HAP-1 (cell line): ENCODE data around the gene SLX4IP.

Experiments
- DNase-seq, 2 experiments: peaks; one replicate each; pipeline ENCODE4 v3.0.0-alpha.2; 2016 to 2020; ENCODE audit warnings: low spot score in 2 of 2
- H3K27me3 ChIP-seq: fragments of 250-450 bp; sonication (Bioruptor Pico); 2 replicates; pipeline ENCODE4 v1.5.1; 2020; ENCODE audit warnings: low read depth, mild to moderate bottlenecking, moderate library complexity
- H3K36me3 ChIP-seq: fragments of 250-450 bp; sonication (Bioruptor Pico); replicated peaks from 2 replicates; pipeline ENCODE4 v1.5.1; 2020; ENCODE audit warnings: mild to moderate bottlenecking
- H3K4me1 ChIP-seq: fragments of 250-450 bp; sonication (Bioruptor Pico); 2 replicates; pipeline ENCODE4 v1.5.1; 2020; ENCODE audit warnings: mild to moderate bottlenecking
- H3K4me3 ChIP-seq: fragments of 250-450 bp; sonication (Bioruptor Pico); 2 replicates; pipeline ENCODE4 v1.5.1; 2020; ENCODE audit warnings: mild to moderate bottlenecking, moderate library complexity
- H3K9me3 ChIP-seq: fragments of 250-450 bp; sonication (Bioruptor Pico); 2 replicates; pipeline ENCODE4 v1.5.1; 2020; ENCODE audit warnings: mild to moderate bottlenecking, moderate library complexity
- in situ Hi-C: fragments of 300-500 bp; cut with MboI; formaldehyde crosslinking; loops from 3 replicates; pipeline ENCODE4 v1.14.3; 2020; ENCODE audit warnings: low sequenced_read_pairs, inconsistent platforms, mixed read lengths

The SLX4IP gene

DNA sequence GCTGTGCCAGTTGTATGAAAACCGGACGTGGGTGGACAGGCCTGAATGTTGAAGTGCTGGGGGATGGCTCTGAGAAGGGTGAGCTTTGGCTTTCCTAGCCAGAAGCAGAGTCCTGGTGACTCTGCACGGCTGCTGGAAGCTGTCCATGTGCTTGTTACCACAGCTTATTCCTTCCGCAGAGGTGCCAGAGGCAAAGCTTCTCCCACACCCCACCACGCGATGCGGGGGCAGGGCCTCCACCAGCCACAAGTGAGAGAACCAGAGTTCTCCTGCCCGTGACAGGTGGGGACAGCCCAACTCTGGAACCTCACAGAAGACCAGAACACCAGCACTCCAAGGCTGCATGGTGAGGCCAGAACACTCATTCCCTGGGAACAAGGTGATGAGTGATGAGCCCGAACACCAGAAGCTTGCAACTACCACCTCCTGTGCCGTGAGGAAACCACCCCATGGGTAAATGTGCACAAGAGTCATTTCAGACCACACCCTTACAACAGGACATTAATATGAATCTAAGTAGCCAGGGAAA is 202.0 kb downstream of the SLX4IP start:
- no peaks in the 10 kb centered on the region for H3K27me3 ChIP-seq
- H3K4me3 ChIP-seq = no peak overlapping the region
- no peak for DNase-seq
- H3K36me3 ChIP-seq = peaks cover 37% of the 10 kb centered on the region
- in situ Hi-C loops = no loop called here
- peaks cover 3% of the 10 kb centered on the region; the same call in 1 of the 2 replicates for H3K4me1 ChIP-seq
- H3K9me3 ChIP-seq = no peaks in the 10 kb centered on the region

DNA sequence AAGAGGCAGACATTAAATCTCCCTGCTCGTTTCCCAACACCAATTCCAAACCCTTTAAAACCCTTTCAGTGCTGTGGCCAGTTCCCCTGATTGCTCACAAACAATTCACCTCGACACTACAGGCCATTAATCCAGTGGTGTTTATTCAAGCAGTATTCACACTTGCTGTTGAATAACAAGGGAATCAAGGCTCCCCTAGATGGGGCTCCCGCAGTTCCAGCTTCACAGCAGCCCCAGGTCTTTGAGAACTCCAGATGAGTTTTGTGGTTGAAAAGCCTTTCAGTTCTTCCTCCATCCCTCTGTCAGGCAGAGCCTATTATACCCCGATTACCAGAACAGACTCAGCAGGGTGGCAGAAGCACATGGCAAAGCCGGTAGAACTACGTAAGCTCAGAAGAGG is 202.5 kb downstream of the SLX4IP start:
- DNase-seq = no peak
- Histone ChIP-seq H3K36me3 (peaks cover 42% of the 10 kb centered on the region), H3K27me3 (no peaks in the 10 kb centered on the region), H3K4me1 (peaks cover 3% of the 10 kb centered on the region; the same call in 1 of the 2 replicates), H3K4me3 (no peak overlapping the region), H3K9me3 (no peaks in the 10 kb centered on the region)
- in situ Hi-C loops = no loop called here

DNA sequence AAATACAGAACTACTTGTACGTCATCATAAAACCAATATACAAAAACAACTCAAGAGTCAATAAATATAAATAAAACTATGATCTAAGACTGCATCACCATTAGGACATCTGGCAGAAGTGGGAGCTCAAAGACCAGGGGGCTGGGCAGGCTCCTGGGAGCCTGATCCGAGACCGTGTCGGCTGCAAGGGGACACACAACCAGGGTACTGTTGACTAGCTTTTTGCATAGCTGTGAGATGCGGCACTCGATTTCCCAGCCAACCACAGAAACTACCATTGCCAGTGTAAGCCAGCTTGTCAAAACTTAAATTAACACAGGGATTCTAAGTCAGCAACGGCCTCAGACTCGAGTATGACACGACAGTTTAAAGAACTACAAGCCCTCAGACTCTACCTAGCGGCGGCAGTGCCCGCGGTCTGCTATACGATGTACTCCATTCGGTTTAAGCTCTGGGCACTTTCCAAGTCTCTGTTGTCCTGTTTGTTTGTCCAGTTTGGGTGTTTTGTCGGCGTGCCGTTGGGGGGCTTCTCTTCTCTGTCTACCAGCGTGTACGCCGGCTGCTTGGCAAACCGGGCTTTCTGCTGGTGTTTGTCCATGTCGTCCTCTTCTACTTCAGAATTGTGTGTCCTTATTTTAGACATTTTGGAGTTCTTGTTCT is 204.1 kb downstream of the SLX4IP start:
- H3K27me3 ChIP-seq = no peaks in the 10 kb centered on the region
- in situ Hi-C loops = no loop called here
- no peaks in the 10 kb centered on the region for H3K9me3 ChIP-seq
- no peak for DNase-seq
- no peak overlapping the region for H3K4me3 ChIP-seq
- H3K36me3 ChIP-seq = peaks cover 55% of the 10 kb centered on the region
- H3K4me1 ChIP-seq = peaks cover 3% of the 10 kb centered on the region; the same call in 1 of the 2 replicates

DNA sequence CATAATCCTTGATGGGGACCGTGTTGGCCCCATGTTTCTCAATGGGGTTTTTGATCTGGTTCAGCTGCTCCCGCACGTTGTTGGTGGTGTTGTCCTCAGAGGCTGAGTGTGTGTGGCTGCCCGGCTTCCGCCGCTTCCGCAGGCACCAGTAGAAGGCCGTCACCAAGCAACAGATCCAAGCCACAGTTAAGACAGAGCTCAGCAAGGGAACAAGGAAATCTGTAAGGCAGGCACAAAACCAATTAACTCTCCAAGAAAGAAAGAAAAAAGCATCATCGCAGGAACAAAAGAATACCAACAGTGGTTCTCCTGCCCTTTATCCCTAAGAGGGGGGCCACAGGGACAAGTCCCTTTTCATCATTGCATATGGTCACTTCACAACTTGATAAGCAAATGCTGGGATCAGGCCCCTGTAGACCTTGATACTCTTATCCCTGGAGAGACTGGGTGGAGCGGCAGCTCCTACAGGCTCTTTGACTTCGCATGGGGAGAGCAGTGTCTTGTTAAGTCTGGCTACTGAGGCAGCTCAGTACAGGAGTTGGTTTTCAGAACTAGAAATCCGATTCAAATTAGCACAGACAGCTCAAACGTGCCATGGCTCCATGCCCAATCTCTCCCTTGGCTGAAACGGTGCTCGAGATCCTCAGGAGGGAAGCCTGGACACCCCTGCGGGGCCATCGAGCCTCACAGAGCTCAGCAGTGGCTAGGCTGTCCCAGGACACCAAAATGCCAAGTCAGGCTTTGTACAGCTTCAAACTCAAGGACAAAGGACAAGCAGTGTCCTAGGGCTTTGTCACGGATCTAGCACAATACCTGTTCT is 204.8 kb downstream of the SLX4IP start:
- in situ Hi-C loops = no loop called here
- Histone ChIP-seq H3K27me3 (no peaks in the 10 kb centered on the region), H3K4me3 (no peak overlapping the region), H3K9me3 (no peaks in the 10 kb centered on the region), H3K4me1 (peaks cover 3% of the 10 kb centered on the region; the same call in 1 of the 2 replicates), H3K36me3 (peaks cover 63% of the 10 kb centered on the region)
- no peak for DNase-seq

DNA sequence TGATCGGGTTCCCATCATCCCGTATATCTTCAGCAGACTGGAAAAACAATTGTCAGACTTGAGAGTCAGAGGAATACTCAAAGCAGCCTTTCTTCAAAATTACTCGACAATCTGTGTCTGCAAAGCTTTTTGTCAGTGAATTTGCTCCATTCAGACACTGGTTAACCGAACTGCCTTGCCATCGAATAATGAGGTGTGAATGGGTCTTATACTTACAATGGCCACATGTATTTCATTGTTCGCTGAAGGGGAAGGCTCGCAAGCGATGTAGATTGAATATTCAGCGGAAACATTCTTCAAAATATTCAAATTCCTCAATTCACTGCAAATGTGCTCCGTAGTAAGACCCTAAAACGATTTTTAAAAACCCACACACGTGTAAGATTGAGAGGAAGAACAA is 205.8 kb downstream of the SLX4IP start:
- in situ Hi-C loops = no loop called here
- H3K36me3 ChIP-seq = peaks cover 72% of the 10 kb centered on the region
- no peak overlapping the region for H3K4me3 ChIP-seq
- DNase-seq = no peak
- peaks cover 3% of the 10 kb centered on the region; the same call in 1 of the 2 replicates for H3K4me1 ChIP-seq
- no peaks in the 10 kb centered on the region for H3K9me3 ChIP-seq
- no peaks in the 10 kb centered on the region for H3K27me3 ChIP-seq

DNA sequence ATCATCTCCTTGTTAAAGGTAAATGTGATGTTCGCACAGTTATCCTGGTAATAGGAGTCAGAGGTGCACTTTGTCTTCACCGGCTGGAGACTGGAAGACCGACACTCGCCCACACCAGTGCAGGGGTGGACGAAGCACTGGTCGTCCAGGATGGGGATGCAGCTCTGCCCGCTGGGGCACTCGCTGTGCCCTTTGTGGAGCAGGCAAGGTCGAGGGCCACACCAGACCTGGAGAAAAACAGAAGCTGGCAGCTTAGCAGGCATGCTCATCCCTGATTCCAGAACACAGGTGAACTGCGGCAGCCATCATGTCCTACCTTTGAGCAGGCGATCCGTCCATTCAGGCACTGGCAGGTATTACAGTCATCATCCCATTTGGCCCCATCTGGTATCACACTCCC is 206.4 kb downstream of the SLX4IP start:
- Histone ChIP-seq H3K4me1 (peaks cover 3% of the 10 kb centered on the region; the same call in 1 of the 2 replicates), H3K4me3 (no peak overlapping the region), H3K27me3 (no peaks in the 10 kb centered on the region), H3K9me3 (no peaks in the 10 kb centered on the region), H3K36me3 (peaks cover 78% of the 10 kb centered on the region)
- in situ Hi-C loops = no loop called here
- DNase-seq = no peak

DNA sequence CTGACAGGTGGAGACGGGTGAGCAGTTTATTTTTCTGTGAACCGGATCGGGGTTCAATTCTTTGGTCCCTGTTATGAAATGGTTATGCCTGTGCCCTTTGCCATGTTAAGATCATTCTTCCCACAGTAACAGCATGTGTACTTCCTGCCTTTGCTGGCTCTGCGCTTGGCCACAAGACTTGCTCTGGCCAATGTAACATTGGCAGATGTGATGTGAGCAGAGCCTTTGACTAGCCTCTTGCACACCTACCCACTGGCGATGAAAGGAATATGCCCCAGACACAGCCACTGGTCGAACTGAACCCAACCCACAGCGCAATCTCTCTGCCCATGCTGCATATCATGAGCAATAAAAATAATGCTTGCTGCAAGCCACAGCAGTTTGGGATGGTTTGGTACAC is 206.8 kb downstream of the SLX4IP start:
- Histone ChIP-seq H3K4me1 (peaks cover 3% of the 10 kb centered on the region), H3K4me3 (no peak overlapping the region), H3K36me3 (peaks cover 82% of the 10 kb centered on the region), H3K27me3 (no peaks in the 10 kb centered on the region), H3K9me3 (no peaks in the 10 kb centered on the region)
- in situ Hi-C loops = no loop called here
- DNase-seq = no peak

DNA sequence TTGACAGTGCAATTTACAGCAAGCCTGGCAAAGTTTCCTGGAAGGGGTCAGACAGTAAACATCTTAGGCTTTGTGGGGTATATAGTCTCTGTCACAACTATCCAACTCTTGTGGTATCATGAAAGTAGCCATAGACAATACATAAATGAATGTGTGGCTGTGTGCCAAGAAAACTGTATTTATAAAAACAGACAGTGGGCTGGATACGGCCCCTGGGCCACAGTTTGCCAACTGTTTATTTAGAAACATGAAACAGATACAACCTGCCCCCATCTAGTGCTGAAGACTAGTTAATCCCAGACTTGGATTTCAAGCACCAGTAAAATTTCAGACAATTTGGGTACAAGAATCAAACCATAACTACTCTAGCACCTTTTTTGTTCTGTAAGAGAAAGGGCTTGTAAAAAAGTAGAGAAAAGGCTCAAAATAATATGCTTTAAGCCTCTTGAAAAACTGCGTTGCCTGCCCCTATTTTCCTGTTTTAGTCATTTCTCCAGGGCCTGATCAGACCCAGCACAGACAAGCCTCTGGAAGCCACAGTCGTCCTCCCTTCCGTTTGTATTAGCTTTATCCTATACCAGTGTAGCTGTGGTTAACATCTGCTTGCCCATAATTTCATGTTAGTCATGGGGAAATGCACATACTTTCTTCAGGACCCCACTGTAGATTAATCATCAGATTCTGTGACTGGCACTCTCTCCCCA is 207.9 kb downstream of the SLX4IP start:
- no peak for DNase-seq
- Histone ChIP-seq H3K27me3 (no peaks in the 10 kb centered on the region), H3K36me3 (peaks cover 87% of the 10 kb centered on the region), H3K9me3 (no peaks in the 10 kb centered on the region), H3K4me3 (no peak overlapping the region), H3K4me1 (peaks cover 11% of the 10 kb centered on the region)
- in situ Hi-C loops = no loop called here

DNA sequence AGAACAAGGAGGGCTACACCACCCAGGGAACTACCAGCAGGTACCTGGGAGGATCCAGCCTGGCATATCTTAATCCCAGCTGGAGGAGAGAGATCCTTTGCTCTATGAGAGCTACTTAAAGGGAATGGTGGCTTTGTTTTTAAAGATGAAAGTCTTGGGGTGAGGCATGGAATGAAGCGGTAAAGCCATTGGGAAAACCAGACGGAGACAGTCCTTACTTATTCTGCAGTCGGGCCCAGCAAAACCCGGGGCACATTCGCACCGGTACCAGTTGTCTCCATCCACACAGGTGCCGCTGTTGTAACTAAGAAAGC is 208.4 kb downstream of the SLX4IP start:
- H3K4me3 ChIP-seq = no peak overlapping the region
- no peaks in the 10 kb centered on the region for H3K27me3 ChIP-seq
- peaks cover 90% of the 10 kb centered on the region for H3K36me3 ChIP-seq
- in situ Hi-C loops = no loop called here
- no peak for DNase-seq
- no peaks in the 10 kb centered on the region for H3K9me3 ChIP-seq
- peaks cover 13% of the 10 kb centered on the region for H3K4me1 ChIP-seq

DNA sequence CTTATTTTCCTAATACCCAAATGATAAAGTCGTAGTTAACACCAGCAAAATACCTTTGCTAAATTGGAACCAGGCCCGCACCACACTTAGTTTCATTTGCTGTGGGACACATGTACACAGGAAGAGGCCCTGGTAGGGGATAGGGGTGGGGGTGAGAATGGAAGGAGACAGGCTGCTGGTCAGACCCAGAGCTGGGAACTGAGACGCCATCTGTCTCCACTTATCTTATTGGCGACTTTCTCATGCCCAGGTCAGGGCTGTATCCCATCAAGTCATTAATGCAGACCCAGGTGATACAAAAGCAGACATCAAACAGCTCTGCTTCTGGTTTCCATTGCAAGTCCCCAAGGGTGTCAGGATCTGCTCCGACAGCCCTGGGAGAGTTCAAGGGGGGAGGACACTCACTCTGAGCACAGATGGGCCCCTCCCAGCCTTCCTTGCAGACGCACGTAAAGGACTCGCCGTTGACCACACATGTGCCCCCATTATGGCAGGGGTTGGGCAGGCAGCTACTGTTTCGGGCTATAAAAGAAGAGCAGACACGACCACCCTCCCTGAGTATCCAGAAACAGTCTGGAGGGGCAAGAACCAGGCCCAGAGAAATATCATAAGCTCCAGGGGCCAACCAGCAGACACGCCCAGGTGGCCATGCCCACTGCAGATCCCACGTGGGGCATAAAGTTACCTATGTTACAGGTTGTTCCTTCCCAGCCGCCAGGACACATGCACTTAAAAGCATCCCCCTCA is 209.5 kb downstream of the SLX4IP start:
- peaks cover 24% of the 10 kb centered on the region for H3K4me1 ChIP-seq
- H3K9me3 ChIP-seq = no peaks in the 10 kb centered on the region
- no peak for DNase-seq
- no peaks in the 10 kb centered on the region for H3K27me3 ChIP-seq
- peaks cover 85% of the 10 kb centered on the region for H3K36me3 ChIP-seq
- no peak overlapping the region for H3K4me3 ChIP-seq
- in situ Hi-C loops = no loop called here

DNA sequence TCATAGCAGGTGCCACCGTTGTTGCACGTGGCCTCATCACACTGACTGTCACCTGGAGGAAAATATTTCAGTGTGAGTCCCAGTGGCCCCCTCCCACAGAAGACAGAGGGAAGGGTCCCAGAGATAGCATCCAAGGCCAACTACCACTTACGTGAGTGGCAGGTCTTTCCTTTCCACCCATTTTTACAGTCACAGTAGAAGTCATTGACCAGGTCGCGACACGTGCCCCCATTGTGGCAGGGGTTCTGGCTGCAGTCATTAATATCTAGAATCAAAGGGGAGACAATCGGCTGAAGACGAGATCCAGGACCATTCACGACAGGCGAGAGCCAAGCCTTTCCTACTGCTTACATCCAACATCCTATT is 210.1 kb downstream of the SLX4IP start:
- Histone ChIP-seq H3K27me3 (no peaks in the 10 kb centered on the region), H3K4me3 (no peak overlapping the region), H3K9me3 (no peaks in the 10 kb centered on the region), H3K4me1 (peaks cover 29% of the 10 kb centered on the region), H3K36me3 (peaks cover 80% of the 10 kb centered on the region)
- in situ Hi-C loops = no loop called here
- DNase-seq = no peak

DNA sequence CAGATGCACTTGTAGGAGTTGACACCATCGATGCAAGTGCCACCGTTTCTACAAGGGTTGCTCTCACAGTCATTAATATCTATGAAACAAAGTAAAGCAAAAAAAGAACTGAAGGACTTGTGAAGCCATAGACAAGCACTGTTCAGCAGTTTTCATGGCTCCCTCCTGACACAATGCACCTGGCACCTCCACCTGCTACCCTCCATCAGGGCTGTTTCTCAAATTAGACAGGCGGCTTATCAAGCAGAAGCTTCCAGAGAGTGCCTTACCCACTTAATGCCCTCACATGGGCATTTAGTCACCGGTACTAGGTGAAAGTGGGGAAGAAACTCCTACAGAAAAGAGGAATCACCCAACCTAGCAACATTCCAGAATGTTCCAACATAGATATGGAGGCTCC is 210.9 kb downstream of the SLX4IP start:
- Histone ChIP-seq H3K4me1 (peaks cover 34% of the 10 kb centered on the region), H3K27me3 (no peaks in the 10 kb centered on the region), H3K4me3 (no peak overlapping the region), H3K9me3 (no peaks in the 10 kb centered on the region), H3K36me3 (peaks cover 74% of the 10 kb centered on the region)
- in situ Hi-C loops = no loop called here
- DNase-seq = no peak

DNA sequence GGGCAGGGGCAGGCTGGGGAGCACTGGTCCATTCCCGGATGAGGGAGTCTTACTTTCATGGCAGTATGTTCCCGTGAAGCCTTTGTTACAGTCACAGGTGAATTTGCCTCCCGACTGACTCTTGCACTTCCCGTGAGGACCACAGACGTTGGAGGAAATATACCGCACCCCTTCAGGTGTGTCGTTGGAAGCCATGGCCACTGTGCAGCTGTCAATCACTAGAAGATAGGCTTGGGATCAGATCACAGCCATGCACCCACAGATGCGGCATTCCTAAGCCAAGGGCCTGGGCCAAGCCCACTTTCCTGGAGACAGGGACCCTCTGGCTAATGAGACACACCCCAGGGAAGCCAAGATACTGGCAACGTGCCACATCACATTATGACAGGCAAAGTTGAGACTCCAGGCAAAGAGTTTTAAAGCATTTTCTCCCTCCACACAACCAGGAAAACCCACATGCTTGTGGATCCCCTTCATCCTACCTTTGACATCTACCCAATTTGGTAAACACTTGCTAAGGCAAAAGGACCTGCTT is 211.8 kb downstream of the SLX4IP start:
- peaks cover 34% of the 10 kb centered on the region for H3K4me1 ChIP-seq
- DNase-seq = no peak
- peaks cover 76% of the 10 kb centered on the region for H3K36me3 ChIP-seq

More for the DNA sequence above, 211.8 kb downstream of the SLX4IP start:
- Histone ChIP-seq H3K27me3 (no peaks in the 10 kb centered on the region), H3K9me3 (no peaks in the 10 kb centered on the region), H3K4me3 (no peak overlapping the region)
- in situ Hi-C loops = no loop called here
